Lower leg skin (tissue), 4 donors: ENCODE measurements around the gene PLD1. TPM values are rescaled to one million over a fixed set of nuclear protein-coding genes. Genes with fewer than 3 reads are reported as not detected.

Experiments used
- DNase-seq, 2 donors: peaks; one replicate each; pipeline ENCODE4 v3.0.0-alpha.2; 2019; ENCODE audit warnings: low spot score in 2 of 2
- H3K4me3 ChIP-seq: fragments of 200-600 bp; sonication (generic); 2 replicates; pipeline ENCODE4 v1.5.1; 2017; ENCODE audit warnings: mild to moderate bottlenecking, low read depth; ENCODE audit not compliant: poor library complexity, severe bottlenecking
- POLR2A ChIP-seq, 2 donors: fragments of 450-650 bp; IDR thresholded peaks; one replicate each; pipeline ENCODE4 v1.6.1; 2016 to 2017; ENCODE audit warnings: antibody characterized with exemption in 2 of 2, mild to moderate bottlenecking in 1 of 2, moderate library complexity in 1 of 2
- WGBS, 2 donors: methylation state at CpG; one replicate each; pipeline ENCODE4 v1.1.5; 2018; 5-methylcytosine and 5-hydroxymethylcytosine counted together
- intact Hi-C: fragments of 100-400 bp; cut with DNase I; formaldehyde crosslinking; loops from one replicate; pipeline ENCODE4 v1.15.0; 2023; ENCODE audit warnings: low total_unique reads
- total RNA-seq, 4 donors: library from RNA; depleted of rRNA; stranded (reverse); fragments of >200 nt; gene quantifications; one replicate each; pipeline ENCODE4 v1.1.0, GENCODE V29; 2016
- TF ChIP-seq, protein P1 (sequence below), 3 donors: fragments of 450-650 bp; IDR thresholded peaks; one replicate each; pipeline ENCODE4 v1.5.1; 2016; ENCODE audit warnings: antibody characterized with exemption in 3 of 3, mild to moderate bottlenecking in 3 of 3, moderate library complexity in 2 of 3

Gene PLD1
- total RNA-seq, 4 donors from 2014 or later, result 26.4 to 55.8 (median 48.7) TPM

DNA sequence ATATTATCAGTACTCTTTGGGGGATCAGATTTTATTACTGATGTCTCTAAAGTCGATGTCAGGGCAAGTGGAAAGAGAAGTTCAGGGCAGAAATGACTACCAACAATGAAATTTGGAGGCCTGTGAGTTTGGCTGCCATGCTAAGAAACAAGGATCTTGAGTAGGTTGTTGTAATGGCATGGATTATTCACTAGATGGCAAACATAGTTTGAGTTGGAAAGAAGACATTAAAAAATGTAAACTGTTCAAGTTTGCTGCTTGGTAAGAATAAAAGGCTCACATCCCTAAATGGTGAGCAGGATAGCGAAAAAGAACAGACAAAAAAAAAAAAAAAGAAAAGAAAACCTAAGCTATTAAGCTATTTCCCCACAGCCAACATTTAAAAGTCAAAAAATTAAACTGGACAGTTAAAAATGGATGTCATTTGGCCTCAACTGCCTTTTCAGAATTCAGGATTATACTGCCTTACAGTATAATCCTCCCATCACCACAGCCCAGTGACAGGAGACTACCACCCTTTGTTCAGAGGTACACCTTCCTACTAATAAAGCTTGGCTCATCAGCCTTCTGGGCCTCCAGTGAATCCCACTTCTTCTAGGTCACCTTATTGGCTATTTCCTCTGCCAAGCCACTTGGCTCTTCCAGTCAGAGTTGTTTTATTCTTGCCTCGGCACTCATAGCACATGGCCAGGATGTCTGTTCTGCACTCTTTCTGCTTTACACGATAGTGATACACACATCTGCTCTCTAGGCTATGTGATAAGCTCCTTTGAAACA lies 163.7 kb downstream of the PLD1 start:
- DNase-seq, result no peak
- 32 to 34% methylated on average over 4 of the region's 4 CpGs for WGBS, 2 donors
- intact Hi-C loops, result no loop called here
- no peak overlapping the region for H3K4me3 ChIP-seq
- TF ChIP-seq, protein P1, sequence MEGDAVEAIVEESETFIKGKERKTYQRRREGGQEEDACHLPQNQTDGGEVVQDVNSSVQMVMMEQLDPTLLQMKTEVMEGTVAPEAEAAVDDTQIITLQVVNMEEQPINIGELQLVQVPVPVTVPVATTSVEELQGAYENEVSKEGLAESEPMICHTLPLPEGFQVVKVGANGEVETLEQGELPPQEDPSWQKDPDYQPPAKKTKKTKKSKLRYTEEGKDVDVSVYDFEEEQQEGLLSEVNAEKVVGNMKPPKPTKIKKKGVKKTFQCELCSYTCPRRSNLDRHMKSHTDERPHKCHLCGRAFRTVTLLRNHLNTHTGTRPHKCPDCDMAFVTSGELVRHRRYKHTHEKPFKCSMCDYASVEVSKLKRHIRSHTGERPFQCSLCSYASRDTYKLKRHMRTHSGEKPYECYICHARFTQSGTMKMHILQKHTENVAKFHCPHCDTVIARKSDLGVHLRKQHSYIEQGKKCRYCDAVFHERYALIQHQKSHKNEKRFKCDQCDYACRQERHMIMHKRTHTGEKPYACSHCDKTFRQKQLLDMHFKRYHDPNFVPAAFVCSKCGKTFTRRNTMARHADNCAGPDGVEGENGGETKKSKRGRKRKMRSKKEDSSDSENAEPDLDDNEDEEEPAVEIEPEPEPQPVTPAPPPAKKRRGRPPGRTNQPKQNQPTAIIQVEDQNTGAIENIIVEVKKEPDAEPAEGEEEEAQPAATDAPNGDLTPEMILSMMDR (IDR thresholded peaks at IDR 0.05), result no peak
- TF ChIP-seq POLR2A (IDR thresholded peaks at IDR 0.05), result no peak

DNA sequence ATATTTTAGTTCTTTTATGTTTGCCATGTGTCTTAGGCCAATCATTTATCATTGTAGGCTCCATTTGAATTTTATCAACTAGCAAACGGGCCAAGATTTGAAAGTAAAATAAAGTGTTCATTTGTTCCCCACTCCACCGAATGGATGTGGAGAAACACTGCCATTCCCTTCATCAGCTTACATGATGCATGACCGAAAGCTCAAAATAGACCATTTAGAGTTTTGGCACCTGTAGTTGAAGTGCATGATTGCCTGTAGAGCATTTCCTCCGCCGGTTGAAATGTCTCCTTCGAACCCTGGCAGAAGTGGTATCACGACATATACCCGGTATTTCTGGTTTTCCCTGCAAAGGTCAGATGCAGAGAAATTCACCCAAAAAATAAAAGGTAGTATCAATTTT lies 165.6 kb downstream of the PLD1 start:
- no peak for TF ChIP-seq POLR2A (IDR thresholded peaks at IDR 0.05)
- TF ChIP-seq, protein P1 (IDR thresholded peaks at IDR 0.05), result no peak
- no peak overlapping the region for H3K4me3 ChIP-seq
- 91 to 97% methylated on average over 8 of the region's 8 CpGs for WGBS, 2 donors
- intact Hi-C loops, result no loop called here
- DNase-seq, result no peak

DNA sequence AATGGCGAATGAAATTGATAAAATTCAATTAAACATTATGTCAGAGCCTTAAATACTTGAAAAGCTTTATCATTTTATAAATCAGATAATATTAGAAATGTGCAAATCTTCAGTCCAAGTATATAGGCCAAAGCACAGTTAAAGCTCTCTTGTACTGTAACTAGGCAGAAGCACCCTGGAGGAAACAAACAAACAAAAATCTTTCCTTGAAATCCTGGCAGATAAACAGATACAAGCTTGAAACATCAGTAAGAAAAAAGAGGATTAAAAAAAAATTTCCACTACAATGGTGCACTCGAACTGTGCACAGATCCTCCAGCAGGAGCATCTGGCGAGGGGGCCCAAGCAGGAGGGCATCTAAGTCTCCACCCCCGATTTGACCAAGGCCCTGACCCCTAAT lies 166.6 kb downstream of the PLD1 start:
- no peak overlapping the region for H3K4me3 ChIP-seq
- TF ChIP-seq, protein P1 (IDR thresholded peaks at IDR 0.05), result no peak
- no peak for TF ChIP-seq POLR2A (IDR thresholded peaks at IDR 0.05)
- intact Hi-C loops, result no loop called here
- WGBS, 2 donors, result 78% methylated on average over 4 of the region's 4 CpGs
- no peak for DNase-seq

DNA sequence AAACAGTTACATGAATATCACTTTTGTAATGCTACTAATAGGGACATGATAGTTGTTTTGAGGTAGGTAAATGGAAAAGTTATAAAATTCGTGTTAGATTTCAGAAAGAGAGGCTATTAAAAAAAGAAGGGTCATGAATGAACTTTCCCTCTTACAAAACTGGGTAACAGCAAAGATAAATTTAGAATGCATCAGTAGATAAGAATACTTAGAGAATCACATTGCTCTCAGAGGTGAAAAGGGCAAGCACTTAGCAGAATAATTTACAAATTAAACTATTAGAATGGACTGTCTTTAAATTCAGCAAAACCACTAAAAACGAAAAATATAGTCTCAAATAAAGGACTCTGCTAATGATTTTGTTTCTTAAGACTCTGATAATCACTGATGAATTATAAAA lies 167.2 kb downstream of the PLD1 start:
- TF ChIP-seq, protein P1 (IDR thresholded peaks at IDR 0.05), result no peak
- no peak for TF ChIP-seq POLR2A (IDR thresholded peaks at IDR 0.05)
- DNase-seq, result no peak
- intact Hi-C loops, result no loop called here
- WGBS, 2 donors, result 76 to 78% methylated on average over 2 of the region's 2 CpGs
- H3K4me3 ChIP-seq, result no peak overlapping the region

DNA sequence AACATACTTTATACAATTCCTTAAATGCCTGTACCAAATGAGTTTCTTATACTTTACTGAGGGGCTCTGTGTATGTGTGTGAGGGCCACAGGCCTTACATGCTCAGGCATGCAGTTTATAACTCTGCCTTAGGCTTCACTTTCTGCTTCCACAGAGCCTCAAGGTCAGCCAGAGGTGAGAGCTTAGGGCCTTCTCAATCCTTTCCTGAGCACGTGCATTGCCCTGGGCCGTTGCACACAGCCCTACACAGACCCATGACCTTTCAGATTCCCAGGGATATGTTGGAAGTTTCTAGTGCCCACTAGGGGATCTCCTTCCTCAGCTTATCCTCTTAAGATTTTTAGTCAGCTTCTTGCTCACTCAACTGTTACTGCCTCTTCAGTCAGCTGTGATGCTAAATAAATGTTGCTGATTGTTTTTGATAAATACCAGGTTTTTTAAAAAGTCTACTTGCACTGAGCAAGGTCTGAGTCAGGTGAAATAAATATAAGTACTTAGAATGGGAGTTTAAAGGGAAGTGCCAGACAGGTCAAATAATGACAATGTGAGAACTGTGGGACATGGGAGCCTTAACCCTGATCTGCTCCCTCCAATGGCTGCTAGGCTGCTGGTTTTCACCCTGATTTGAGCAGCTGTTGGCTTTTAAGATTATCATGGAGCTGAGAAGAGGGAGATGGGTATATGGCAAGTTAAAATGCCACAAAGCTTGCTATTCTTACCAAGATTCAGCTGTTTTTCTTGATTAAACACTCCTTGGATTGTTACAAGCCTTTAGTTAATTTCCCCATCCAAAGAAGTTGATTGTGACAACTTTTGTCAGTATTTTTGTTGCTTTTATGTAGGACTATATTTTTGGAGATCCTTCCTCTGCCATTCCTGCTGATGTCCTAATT lies 169.5 kb downstream of the PLD1 start:
- TF ChIP-seq, protein P1 (IDR thresholded peaks at IDR 0.05), result no peak
- no peak overlapping the region for H3K4me3 ChIP-seq
- no peak for DNase-seq
- intact Hi-C loops, result no loop called here
- 20 to 58% methylated on average over 2 of the region's 2 CpGs for WGBS, 2 donors
